SIG-M5 treated with dmso at 0.1 percent for 504 hours (cell line): ENCODE data around the gene SMIM29.
"Not testable (repeated sequence)": the region's sequence is repeated elsewhere in the genome, so short reads cannot be mapped to it uniquely, and the experiment has no call there.

ENCODE experiments used
- DNase-seq: peaks from one replicate; lab custom pipeline; 2025; ENCODE audit not compliant: unreplicated experiment; lab: John Stamatoyannopoulos, UW

SMIM29 gene

GRCh38 chr6:34248727-34249468 is at the start of gene SMIM29:
Gene SMIM29, minus strand, starts transcription at chr6:34249006. Its CDS starts 1,215 bp downstream, at chr6:34247791.
- DNase-seq = peak; percentile 89

- DNase-seq = no peak
Measured at GRCh38 chr6:34295721-34296120, 46.9 kb upstream of the SMIM29 start.

GRCh38 chr6:34292954-34293353 is 44.1 kb upstream of the SMIM29 start:
- DNase-seq = no peak

- DNase-seq = no peak
Measured at GRCh38 chr6:34289137-34289536, 40.3 kb upstream of the SMIM29 start.

GRCh38 chr6:34288581-34288980 is 39.8 kb upstream of the SMIM29 start:
- no peak for DNase-seq

GRCh38 chr6:34285448-34286164 is 36.8 kb upstream of the SMIM29 start:
- DNase-seq = no peak

GRCh38 chr6:34284563-34285447 is 36.0 kb upstream of the SMIM29 start:
- DNase-seq = peak; percentile 97

GRCh38 chr6:34281702-34282334 is 33.0 kb upstream of the SMIM29 start:
- DNase-seq = no peak

- DNase-seq = no peak
Measured at GRCh38 chr6:34280216-34280615, 31.4 kb upstream of the SMIM29 start.

- no peak for DNase-seq
Measured at GRCh38 chr6:34278833-34279232, 30.0 kb upstream of the SMIM29 start.

- DNase-seq = no peak
Measured at GRCh38 chr6:34277763-34278112, 28.9 kb upstream of the SMIM29 start.

GRCh38 chr6:34276881-34277762 is 28.3 kb upstream of the SMIM29 start:
- no peak for DNase-seq

GRCh38 chr6:34276191-34276590 is 27.4 kb upstream of the SMIM29 start:
- DNase-seq = no peak

GRCh38 chr6:34275128-34275804 is 26.5 kb upstream of the SMIM29 start:
- DNase-seq = no peak

GRCh38 chr6:34274129-34274528 is 25.3 kb upstream of the SMIM29 start:
- no peak for DNase-seq

- DNase-seq = no peak
Measured at GRCh38 chr6:34273242-34273805, 24.5 kb upstream of the SMIM29 start.

- DNase-seq = peak; percentile 28
Measured at GRCh38 chr6:34272013-34272926, 23.5 kb upstream of the SMIM29 start.

- DNase-seq = not testable (repeated sequence)
Measured at GRCh38 chr6:34269658-34270341, 21.0 kb upstream of the SMIM29 start.
